Breast epithelium (tissue), 3 donors: Measurements from ENCODE around the gene FNDC3A.
"Not testable (repeated sequence)": the region's sequence is repeated elsewhere in the genome, so short reads cannot be mapped to it uniquely, and the experiment has no call there.

Source experiments
- POLR2A ChIP-seq: fragments of 450-650 bp; IDR thresholded peaks from one replicate; pipeline ENCODE4 v1.6.1; 2016; ENCODE audit warnings: antibody characterized with exemption, mild to moderate bottlenecking, moderate library complexity
- POLR2AphosphoS5 ChIP-seq, 3 donors: sonication (generic); formaldehyde crosslinking; IDR thresholded peaks; one replicate each; pipeline ENCODE4 v1.6.1; 2017; ENCODE audit warnings: antibody characterized with exemption in 3 of 3
- TF ChIP-seq, protein P1 (sequence below), 3 donors: fragments of 450-650 bp; IDR thresholded peaks; one replicate each; pipeline ENCODE4 v1.5.1; 2016 to 2017; ENCODE audit warnings: antibody characterized with exemption in 3 of 3, mild to moderate bottlenecking in 3 of 3, moderate library complexity in 3 of 3

DNA sequence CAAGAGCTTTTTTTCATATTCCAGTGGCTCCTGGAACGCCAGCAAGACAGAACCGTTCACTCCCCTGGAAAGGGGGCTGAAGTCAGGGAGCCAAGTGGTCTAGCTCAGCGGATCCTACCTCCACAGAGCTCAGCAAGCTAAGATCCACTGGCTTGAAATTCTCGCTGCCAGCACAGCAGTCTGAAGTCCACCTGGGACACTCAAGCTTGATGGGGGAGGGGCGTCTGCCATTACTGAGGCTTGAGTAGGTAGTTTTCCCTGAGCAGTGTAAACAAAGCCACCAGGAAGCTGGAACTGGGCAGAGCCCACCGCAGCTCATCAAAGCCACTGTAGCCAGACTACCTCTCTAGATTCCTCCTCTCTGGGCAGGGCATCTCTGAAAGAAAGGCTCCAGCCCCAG, 142.7 kb downstream of the FNDC3A start:
- TF ChIP-seq, protein P1, sequence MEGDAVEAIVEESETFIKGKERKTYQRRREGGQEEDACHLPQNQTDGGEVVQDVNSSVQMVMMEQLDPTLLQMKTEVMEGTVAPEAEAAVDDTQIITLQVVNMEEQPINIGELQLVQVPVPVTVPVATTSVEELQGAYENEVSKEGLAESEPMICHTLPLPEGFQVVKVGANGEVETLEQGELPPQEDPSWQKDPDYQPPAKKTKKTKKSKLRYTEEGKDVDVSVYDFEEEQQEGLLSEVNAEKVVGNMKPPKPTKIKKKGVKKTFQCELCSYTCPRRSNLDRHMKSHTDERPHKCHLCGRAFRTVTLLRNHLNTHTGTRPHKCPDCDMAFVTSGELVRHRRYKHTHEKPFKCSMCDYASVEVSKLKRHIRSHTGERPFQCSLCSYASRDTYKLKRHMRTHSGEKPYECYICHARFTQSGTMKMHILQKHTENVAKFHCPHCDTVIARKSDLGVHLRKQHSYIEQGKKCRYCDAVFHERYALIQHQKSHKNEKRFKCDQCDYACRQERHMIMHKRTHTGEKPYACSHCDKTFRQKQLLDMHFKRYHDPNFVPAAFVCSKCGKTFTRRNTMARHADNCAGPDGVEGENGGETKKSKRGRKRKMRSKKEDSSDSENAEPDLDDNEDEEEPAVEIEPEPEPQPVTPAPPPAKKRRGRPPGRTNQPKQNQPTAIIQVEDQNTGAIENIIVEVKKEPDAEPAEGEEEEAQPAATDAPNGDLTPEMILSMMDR (IDR thresholded peaks at IDR 0.05), result not testable (repeated sequence)
- TF ChIP-seq POLR2AphosphoS5 (IDR thresholded peaks at IDR 0.05); POLR2A: not testable (repeated sequence)
